BJ (cell line): ENCODE data around the gene ANKS3. TPM values are rescaled to one million over a fixed set of nuclear protein-coding genes. Genes with fewer than 3 reads are reported as not detected.

Experiments
- CTCF ChIA-PET: fragments of 350-600 bp; formaldehyde crosslinking; extraction: SDS; loops from one replicate; lab custom pipeline; 2021; ENCODE audit warnings: antibody characterized with exemption, inconsistent platforms; lab: Yijun Ruan, JAX
- POLR2A ChIA-PET: fragments of 300-600 bp; sonication (Branson Sonifier 250); formaldehyde crosslinking; extraction: SDS; loops from one replicate; lab custom pipeline; 2021; ENCODE audit warnings: antibody characterized with exemption; lab: Charles Lee
- DNase-seq: peaks from one replicate; pipeline ENCODE4 v3.0.0-alpha.2; 2011; ENCODE audit warnings: low read depth
- H3K27me3 ChIP-seq: 2 replicates; pipeline ENCODE4 v1.6.0; 2011; ENCODE audit warnings: low read length; ENCODE audit not compliant: control insufficient read depth, insufficient read depth
- H3K36me3 ChIP-seq: 2 replicates; pipeline ENCODE4 v1.5.1; 2011; ENCODE audit warnings: low read length; ENCODE audit not compliant: control insufficient read depth, insufficient read depth
- H3K4me3 ChIP-seq: 2 replicates; pipeline ENCODE4 v1.5.1; 2011; ENCODE audit warnings: low read depth, mild to moderate bottlenecking, control low read depth, low read length
- CTCF ChIP-seq: IDR thresholded peaks from 2 replicates; pipeline ENCODE4 v1.5.1; 2011; ENCODE audit warnings: low read depth, mild to moderate bottlenecking, control low read depth, inconsistent platforms, low read length, moderate library complexity; ENCODE audit not compliant: insufficient read depth
- polyA plus RNA-seq: library from polyadenylated mRNA; depleted of rRNA; stranded (reverse); fragments of >200 nt; gene quantifications from 2 replicates; pipeline ENCODE4 v1.2.3, GENCODE V29; 2011

Gene ANKS3
- polyA plus RNA-seq, 1 experiment, result 23.7 TPM

- Histone ChIP-seq H3K36me3 (peaks cover 26% of the 10 kb centered on the region), H3K4me3 (no peak overlapping the region), H3K27me3 (no peaks in the 10 kb centered on the region)
- DNase-seq, result no peak
- POLR2A ChIA-PET, result no interaction called here
- CTCF ChIA-PET, result no interaction called here
- no peak for TF ChIP-seq CTCF
Measured at GRCh38 chr16:4689864-4690704, 44.0 kb downstream of the ANKS3 start.

GRCh38 chr16:4689091-4689671 is 44.9 kb downstream of the ANKS3 start:
- H3K4me3 ChIP-seq, result no peak overlapping the region
- CTCF ChIA-PET, result no interaction called here
- TF ChIP-seq CTCF, result no peak

GRCh38 chr16:4688674-4689045 is 45.4 kb downstream of the ANKS3 start:
- TF ChIP-seq CTCF, result no peak
- no peak overlapping the region for H3K4me3 ChIP-seq
- no peak for DNase-seq
- CTCF ChIA-PET, result no interaction called here
- H3K27me3 ChIP-seq, result no peaks in the 10 kb centered on the region
- POLR2A ChIA-PET, result no interaction called here
- peaks cover 33% of the 10 kb centered on the region for H3K36me3 ChIP-seq

More at GRCh38 chr16:4689091-4689671, 44.9 kb downstream of the ANKS3 start:
- no peak for DNase-seq
- POLR2A ChIA-PET, result no interaction called here
- Histone ChIP-seq H3K36me3 (peaks cover 30% of the 10 kb centered on the region), H3K27me3 (no peaks in the 10 kb centered on the region)

- ChIA-PET POLR2A (no interaction called here), CTCF (no interaction called here)
Measured at GRCh38 chr16:4687946-4688673, 46.0 kb downstream of the ANKS3 start.

More at GRCh38 chr16:4687946-4688673, 46.0 kb downstream of the ANKS3 start:
- DNase-seq, result no peak
- Histone ChIP-seq H3K27me3 (no peaks in the 10 kb centered on the region), H3K4me3 (no peak overlapping the region), H3K36me3 (peaks cover 35% of the 10 kb centered on the region)
- no peak for TF ChIP-seq CTCF
